Nephron progenitor cell (in vitro differentiated cells): ENCODE results near the gene UBE2E1.
A peak's percentile ranks its signal among the peaks of the same experiment; 100 is the strongest.

Experiments
- DNase-seq: peaks from one replicate; pipeline ENCODE4 v3.0.0; 2021
- H3K27ac Mint-ChIP-seq: 2 replicates; pipeline ENCODE4 v1.8.0; 2021; ENCODE audit warnings: mild to moderate bottlenecking, moderate library complexity, mixed read lengths
- H3K27me3 Mint-ChIP-seq: 2 replicates; pipeline ENCODE4 v1.8.0; 2021; ENCODE audit warnings: mild to moderate bottlenecking, low read depth, mixed read lengths; ENCODE audit not compliant: poor library complexity
- H3K36me3 Mint-ChIP-seq: 2 replicates; pipeline ENCODE4 v1.8.0; 2021; ENCODE audit warnings: low read depth, mixed read lengths
- H3K4me1 Mint-ChIP-seq: 2 replicates; pipeline ENCODE4 v1.8.0; 2021; ENCODE audit warnings: mixed read lengths
- H3K4me3 Mint-ChIP-seq: 2 replicates; pipeline ENCODE4 v1.8.0; 2021; ENCODE audit warnings: mild to moderate bottlenecking, moderate library complexity, mixed read lengths
- H3K9me3 Mint-ChIP-seq: 2 replicates; pipeline ENCODE4 v1.8.0; 2021; ENCODE audit warnings: mild to moderate bottlenecking, moderate library complexity, mixed read lengths
- TF ChIP-seq, protein P1 (sequence below): fragments of 200-600 bp; sonication (generic); IDR thresholded peaks from 2 replicates; pipeline ENCODE4 v1.5.0; 2021; ENCODE audit warnings: antibody characterized with exemption

Gene UBE2E1

DNA sequence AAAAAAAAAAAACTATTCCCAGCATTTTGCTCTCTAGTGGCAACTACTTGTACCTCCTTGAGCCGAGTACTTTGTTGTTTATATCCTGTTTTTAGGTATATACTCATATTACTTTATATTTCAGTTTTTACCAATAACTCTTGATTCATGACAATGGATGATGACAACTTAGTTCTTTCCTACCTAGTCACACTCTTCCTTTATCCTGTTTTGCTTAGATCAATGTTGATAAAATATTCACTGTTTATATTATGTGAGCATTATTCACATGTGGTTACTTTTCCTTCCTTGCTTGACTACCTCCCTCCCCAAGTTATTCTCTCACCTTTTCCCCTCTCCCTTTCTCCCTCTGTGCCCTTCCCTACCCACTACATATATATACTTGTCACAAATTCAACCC lies 57.3 kb downstream of the UBE2E1 start:
- TF ChIP-seq, protein P1, sequence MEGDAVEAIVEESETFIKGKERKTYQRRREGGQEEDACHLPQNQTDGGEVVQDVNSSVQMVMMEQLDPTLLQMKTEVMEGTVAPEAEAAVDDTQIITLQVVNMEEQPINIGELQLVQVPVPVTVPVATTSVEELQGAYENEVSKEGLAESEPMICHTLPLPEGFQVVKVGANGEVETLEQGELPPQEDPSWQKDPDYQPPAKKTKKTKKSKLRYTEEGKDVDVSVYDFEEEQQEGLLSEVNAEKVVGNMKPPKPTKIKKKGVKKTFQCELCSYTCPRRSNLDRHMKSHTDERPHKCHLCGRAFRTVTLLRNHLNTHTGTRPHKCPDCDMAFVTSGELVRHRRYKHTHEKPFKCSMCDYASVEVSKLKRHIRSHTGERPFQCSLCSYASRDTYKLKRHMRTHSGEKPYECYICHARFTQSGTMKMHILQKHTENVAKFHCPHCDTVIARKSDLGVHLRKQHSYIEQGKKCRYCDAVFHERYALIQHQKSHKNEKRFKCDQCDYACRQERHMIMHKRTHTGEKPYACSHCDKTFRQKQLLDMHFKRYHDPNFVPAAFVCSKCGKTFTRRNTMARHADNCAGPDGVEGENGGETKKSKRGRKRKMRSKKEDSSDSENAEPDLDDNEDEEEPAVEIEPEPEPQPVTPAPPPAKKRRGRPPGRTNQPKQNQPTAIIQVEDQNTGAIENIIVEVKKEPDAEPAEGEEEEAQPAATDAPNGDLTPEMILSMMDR, result no peak
- no peak for DNase-seq
- H3K4me3 Mint-ChIP-seq, result no peak overlapping the region
- no peaks in the 10 kb centered on the region for H3K27me3 Mint-ChIP-seq
- H3K27ac Mint-ChIP-seq, result peak overlapping the region; percentile 20
- peaks cover 40% of the 10 kb centered on the region for H3K36me3 Mint-ChIP-seq
- peaks cover 82% of the 10 kb centered on the region for H3K4me1 Mint-ChIP-seq
- no peaks in the 10 kb centered on the region for H3K9me3 Mint-ChIP-seq

GRCh38 chr3:23864931-23865330 lies 59.2 kb downstream of the UBE2E1 start:
- no peaks in the 10 kb centered on the region for H3K27me3 Mint-ChIP-seq
- H3K9me3 Mint-ChIP-seq, result peaks cover 1% of the 10 kb centered on the region
- peaks cover 41% of the 10 kb centered on the region for H3K36me3 Mint-ChIP-seq
- TF ChIP-seq, protein P1, result no peak
- peak overlapping the region; percentile 64 for H3K27ac Mint-ChIP-seq
- no peak for DNase-seq
- H3K4me1 Mint-ChIP-seq, result peaks cover 82% of the 10 kb centered on the region
- H3K4me3 Mint-ChIP-seq, result peak overlapping the region; percentile 76

GRCh38 chr3:23865595-23866396 lies 60.0 kb downstream of the UBE2E1 start:
- peak; percentile 63 for DNase-seq
- Mint-ChIP-seq H3K4me3 (peak overlapping the region; percentile 76), H3K4me1 (peaks cover 78% of the 10 kb centered on the region), H3K9me3 (peaks cover 5% of the 10 kb centered on the region), H3K36me3 (peaks cover 45% of the 10 kb centered on the region), H3K27ac (peak overlapping the region; percentile 64), H3K27me3 (no peaks in the 10 kb centered on the region)
- TF ChIP-seq, protein P1, result no peak

DNA sequence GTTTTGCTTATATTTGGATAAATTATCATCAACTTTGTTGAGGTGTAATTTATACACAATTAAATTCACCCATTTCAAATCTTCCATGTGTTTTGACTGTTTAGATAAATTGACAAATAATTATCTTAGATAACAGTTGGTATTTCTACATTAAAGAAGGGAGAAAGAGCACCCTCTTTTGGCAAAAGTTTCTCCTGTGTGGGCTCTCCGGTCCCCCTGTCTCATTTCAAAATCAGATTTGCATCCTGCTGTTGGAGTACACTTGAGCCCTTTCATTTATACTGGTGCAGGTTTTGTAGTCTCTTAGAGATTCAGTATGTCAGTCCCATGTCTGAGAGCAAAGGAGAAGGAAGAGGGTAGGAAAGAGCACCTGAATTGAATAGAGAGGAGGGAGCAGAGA lies 61.6 kb downstream of the UBE2E1 start:
- Mint-ChIP-seq H3K27me3 (no peaks in the 10 kb centered on the region), H3K9me3 (peaks cover 12% of the 10 kb centered on the region), H3K27ac (peak overlapping the region; percentile 43), H3K4me3 (peak overlapping the region; percentile 43), H3K4me1 (peaks cover 71% of the 10 kb centered on the region), H3K36me3 (peaks cover 35% of the 10 kb centered on the region)
- TF ChIP-seq, protein P1, result no peak
- no peak for DNase-seq

GRCh38 chr3:23867838-23868237 lies 62.1 kb downstream of the UBE2E1 start:
- peaks cover 34% of the 10 kb centered on the region for H3K36me3 Mint-ChIP-seq
- no peak overlapping the region for H3K27ac Mint-ChIP-seq
- TF ChIP-seq, protein P1, result no peak
- peaks cover 71% of the 10 kb centered on the region for H3K4me1 Mint-ChIP-seq
- H3K4me3 Mint-ChIP-seq, result no peak overlapping the region
- no peaks in the 10 kb centered on the region for H3K27me3 Mint-ChIP-seq
- H3K9me3 Mint-ChIP-seq, result peaks cover 13% of the 10 kb centered on the region
- no peak for DNase-seq
